Muscle layer of duodenum (tissue), 2 donors: ENCODE results near the gene IFIT3.
A peak's percentile ranks its signal among the peaks of the same experiment; 100 is the strongest.
"Not testable (repeated sequence)": the region's sequence is repeated elsewhere in the genome, so short reads cannot be mapped to it uniquely, and the experiment has no call there.

ENCODE experiments used
- H3K27ac ChIP-seq: one replicate; pipeline ENCODE4 v1.7.0; 2013; ENCODE audit warnings: mild to moderate bottlenecking, low read length
- H3K27me3 ChIP-seq: one replicate; pipeline ENCODE4 v1.7.0; 2013; ENCODE audit warnings: low read depth, mild to moderate bottlenecking, control low read depth, low read length
- H3K36me3 ChIP-seq, 2 donors: one replicate each; pipeline ENCODE4 v1.7.0; 2013; ENCODE audit warnings: low read length in 2 of 2, control low read depth in 1 of 2, mild to moderate bottlenecking in 1 of 2; ENCODE audit not compliant: insufficient read depth in 2 of 2, control insufficient read depth in 1 of 2
- H3K4me1 ChIP-seq, 2 donors: one replicate each; pipeline ENCODE4 v1.7.0; 2013; ENCODE audit warnings: low read length in 2 of 2, mild to moderate bottlenecking in 2 of 2, control low read depth in 1 of 2, moderate library complexity in 1 of 2; ENCODE audit not compliant: insufficient read depth in 2 of 2, control insufficient read depth in 1 of 2
- H3K4me3 ChIP-seq, 2 donors: one replicate each; pipeline ENCODE4 v1.7.0; 2013; ENCODE audit warnings: low read length in 2 of 2, low read depth in 1 of 2, mild to moderate bottlenecking in 1 of 2
- H3K9me3 ChIP-seq, 2 donors: one replicate each; pipeline ENCODE4 v1.7.0; 2013; ENCODE audit warnings: low read length in 2 of 2, control low read depth in 1 of 2, mild to moderate bottlenecking in 1 of 2; ENCODE audit not compliant: control insufficient read depth in 1 of 2
- donor health status: healthy.

IFIT3 gene

DNA sequence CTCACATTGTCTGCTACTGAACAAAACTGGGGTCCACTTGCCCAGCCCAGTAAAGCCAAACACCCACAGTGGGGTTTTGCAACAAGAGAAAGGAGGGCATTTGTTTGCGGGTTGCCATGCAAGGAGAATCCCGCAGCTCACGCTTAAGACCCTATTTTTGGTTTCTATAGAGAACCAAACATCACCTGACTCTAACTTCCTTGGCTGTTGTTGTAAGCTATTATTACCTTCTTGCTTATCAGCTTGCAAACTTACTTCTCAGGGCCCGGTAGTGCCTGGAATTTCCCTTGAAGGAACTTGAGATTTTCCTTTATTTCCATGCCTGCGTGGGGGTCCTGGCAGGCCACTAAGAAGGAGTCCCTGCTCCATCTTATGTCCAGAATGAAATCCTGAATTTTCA, 20.7 kb downstream of the IFIT3 start:
- peaks cover 10 to 13% of the 10 kb centered on the region in 2 donors for H3K4me1 ChIP-seq
- no peak overlapping the region for H3K27ac ChIP-seq
- H3K4me3 ChIP-seq = no peak overlapping the region
- no peaks in the 10 kb centered on the region for H3K9me3 ChIP-seq
- H3K27me3 ChIP-seq = no peaks in the 10 kb centered on the region
- H3K36me3 ChIP-seq = peaks cover 0 to 6% of the 10 kb centered on the region in 2 donors

DNA sequence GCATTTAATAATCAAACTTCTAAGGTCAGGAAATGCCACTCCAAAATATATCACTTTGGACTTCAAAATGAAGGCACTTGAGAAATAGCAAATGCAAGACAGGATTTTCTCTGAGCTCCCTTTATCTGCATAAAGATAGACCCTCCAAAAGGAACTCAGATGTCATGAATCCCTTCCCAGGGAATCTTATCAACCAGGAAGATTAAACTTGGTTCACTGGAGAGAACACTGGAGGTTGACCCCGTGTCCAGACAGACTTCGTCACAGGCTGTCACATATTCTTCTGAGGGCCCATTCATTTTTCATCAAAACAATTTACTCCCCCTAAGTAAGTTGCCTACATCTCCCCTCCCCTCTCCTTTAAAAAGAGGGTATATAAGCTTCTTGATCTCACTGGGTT, 21.2 kb downstream of the IFIT3 start:
- Histone ChIP-seq H3K36me3 (peaks cover 0 to 6% of the 10 kb centered on the region in 2 donors), H3K4me1 (peaks cover 10 to 13% of the 10 kb centered on the region in 2 donors), H3K4me3 (no peak overlapping the region), H3K9me3 (no peaks in the 10 kb centered on the region), H3K27ac (no peak overlapping the region), H3K27me3 (no peaks in the 10 kb centered on the region)

DNA sequence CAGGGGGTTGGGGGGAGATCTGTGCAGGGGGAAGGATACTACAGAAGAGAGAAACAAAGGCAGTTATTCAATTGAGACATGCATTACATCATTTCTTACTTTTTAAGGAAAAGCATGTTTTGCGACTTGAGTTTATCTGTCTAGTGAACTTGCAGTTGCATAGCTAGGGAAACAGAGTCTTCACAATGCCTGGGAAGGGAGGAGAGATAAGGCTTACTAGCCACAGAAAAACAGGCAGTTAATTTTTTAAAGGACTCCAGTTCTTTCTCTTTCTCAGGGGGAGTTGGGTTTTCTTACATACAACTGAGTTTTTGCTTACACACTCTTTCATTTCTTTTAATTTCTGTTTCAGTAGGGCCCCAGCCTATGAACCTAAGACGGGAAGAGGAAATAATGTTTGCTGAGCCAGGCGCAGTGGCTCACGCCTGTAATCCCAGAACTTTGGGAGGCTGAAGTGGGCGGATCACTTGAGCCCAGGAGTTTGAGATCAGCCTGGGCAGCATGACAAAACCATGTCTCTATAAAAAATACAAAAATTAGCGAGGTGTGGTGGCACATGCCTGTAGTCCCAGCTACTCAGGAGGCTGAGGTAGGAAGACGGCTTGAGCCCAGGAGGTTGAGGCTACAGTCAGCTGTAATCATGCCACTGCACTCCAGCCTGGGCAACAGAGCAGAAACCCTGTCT, 23.0 kb downstream of the IFIT3 start:
- H3K27ac ChIP-seq = peak overlapping the region; percentile 90
- not testable (repeated sequence) for H3K9me3 ChIP-seq, H3K27me3 ChIP-seq, H3K36me3 ChIP-seq
- peaks cover 10 to 13% of the 10 kb centered on the region in 2 donors for H3K4me1 ChIP-seq
- peak overlapping the region; percentile 10 to 26 for H3K4me3 ChIP-seq

DNA sequence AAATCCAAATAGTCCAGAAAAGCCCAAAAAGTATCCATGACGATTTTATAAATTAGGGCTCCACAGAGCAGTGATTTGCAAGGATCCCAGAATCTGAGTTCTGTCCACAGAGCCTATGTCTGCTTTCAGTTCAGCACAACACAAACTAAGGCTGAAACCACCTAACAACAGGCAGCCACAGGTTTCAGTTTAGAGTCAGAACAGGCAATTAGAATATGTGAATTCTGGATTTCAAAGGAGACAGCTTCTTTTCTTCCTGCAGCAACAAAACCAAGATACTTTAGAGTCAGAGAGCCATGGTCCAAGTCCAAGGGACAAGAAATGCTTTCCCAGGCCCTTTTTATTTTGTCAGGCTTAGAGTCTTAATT, 23.6 kb downstream of the IFIT3 start:
- Histone ChIP-seq H3K4me3 (peak overlapping the region; percentile 10 to 26), H3K36me3 (peaks cover 0 to 6% of the 10 kb centered on the region in 2 donors), H3K9me3 (no peaks in the 10 kb centered on the region), H3K4me1 (peaks cover 10 to 13% of the 10 kb centered on the region in 2 donors), H3K27ac (peak overlapping the region; percentile 90), H3K27me3 (no peaks in the 10 kb centered on the region)

DNA sequence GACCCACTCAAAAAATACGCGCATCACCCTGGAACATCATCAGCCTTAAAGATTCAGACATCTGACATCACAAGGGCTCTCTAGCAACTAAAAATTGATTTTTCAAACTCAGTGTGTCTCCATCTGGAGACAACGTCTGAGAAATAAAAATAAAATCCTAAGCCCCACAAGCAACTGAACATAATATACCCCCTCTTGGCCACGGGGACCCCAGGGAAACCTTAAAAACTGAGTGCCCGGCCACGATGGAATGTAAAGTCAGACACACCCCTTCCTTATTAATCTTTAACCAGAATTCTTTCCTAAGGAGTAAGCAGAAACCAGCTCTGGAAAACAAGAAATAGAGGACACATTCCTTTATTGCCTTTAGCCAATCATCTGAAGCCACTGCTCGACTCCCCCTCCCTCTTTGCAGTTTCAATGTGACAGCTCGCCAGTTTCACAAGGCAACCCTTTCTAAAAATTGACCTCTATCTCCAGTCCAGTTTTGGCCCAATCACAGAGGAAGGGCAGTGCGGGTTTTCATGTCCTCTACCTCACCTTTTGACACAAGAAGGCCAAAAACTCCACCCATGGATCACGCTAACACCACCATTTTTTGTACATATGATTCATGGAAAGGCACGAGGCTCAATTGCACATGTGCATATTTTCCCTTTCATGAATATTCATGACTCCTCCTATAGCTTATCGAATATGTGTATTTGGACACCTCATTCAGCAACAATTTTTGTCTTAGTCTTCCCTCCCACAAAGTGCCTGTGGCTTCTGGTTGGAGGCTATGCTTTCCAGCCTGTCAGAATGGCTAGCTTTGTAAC, 24.2 kb downstream of the IFIT3 start:
- peaks cover 0 to 6% of the 10 kb centered on the region in 2 donors for H3K36me3 ChIP-seq
- H3K9me3 ChIP-seq = no peaks in the 10 kb centered on the region
- peaks cover 10 to 13% of the 10 kb centered on the region in 2 donors for H3K4me1 ChIP-seq
- H3K27me3 ChIP-seq = no peaks in the 10 kb centered on the region
- peak overlapping the region; percentile 10 to 26 for H3K4me3 ChIP-seq
- H3K27ac ChIP-seq = peak overlapping the region; percentile 90

DNA sequence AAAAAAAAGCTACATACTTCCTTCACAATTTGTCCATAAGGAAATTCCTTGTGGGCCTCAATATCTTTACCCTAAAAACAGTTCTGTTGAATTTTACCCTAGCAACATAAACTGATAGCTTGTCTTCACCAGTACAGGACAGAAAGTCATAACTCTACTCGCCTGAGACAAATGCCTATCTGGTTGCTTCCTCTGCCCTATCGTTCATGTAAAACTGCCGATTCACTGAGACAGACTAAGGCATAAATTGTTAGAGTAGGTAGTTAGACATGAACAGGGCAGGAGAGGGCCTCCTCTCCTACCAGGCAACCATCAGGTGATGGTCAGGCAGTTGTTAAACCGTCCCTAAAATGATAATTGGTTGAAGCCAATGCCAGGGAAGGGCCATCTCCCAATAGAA, 25.0 kb downstream of the IFIT3 start:
- Histone ChIP-seq H3K4me3 (no peak overlapping the region), H3K4me1 (peaks cover 10 to 13% of the 10 kb centered on the region in 2 donors), H3K9me3 (no peaks in the 10 kb centered on the region), H3K27me3 (no peaks in the 10 kb centered on the region), H3K27ac (no peak overlapping the region), H3K36me3 (peaks cover 0 to 6% of the 10 kb centered on the region in 2 donors)

DNA sequence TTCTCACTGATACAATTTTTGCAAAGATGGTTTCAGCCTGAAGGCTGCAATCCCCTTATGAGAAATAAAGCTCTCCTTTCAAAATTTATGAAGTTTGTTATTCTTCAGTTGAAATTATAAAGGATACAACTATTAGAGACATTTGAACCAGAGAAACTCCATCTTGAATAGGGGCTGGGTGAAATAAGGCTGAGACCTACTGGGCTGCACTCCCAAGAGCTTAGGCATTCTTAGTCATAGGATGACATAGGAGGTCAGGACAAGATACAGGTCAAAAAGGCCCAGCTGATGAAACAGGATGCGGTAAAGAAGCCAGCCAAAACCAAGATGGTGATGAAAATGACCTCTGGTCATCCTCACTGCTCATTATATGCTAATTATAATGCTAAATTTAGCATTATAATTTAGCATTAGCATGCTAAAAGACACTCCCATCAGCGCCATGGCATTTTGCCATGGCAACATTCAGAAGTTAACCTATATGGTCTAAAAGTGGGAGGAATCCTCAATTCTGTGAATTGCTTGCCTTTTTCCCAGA, 27.7 kb downstream of the IFIT3 start:
- H3K27ac ChIP-seq = no peak overlapping the region
- peaks cover 0 to 6% of the 10 kb centered on the region in 2 donors for H3K36me3 ChIP-seq
- H3K27me3 ChIP-seq = no peaks in the 10 kb centered on the region
- no peaks in the 10 kb centered on the region for H3K9me3 ChIP-seq
- peaks cover 7 to 13% of the 10 kb centered on the region in 2 donors for H3K4me1 ChIP-seq
- no peak overlapping the region for H3K4me3 ChIP-seq

DNA sequence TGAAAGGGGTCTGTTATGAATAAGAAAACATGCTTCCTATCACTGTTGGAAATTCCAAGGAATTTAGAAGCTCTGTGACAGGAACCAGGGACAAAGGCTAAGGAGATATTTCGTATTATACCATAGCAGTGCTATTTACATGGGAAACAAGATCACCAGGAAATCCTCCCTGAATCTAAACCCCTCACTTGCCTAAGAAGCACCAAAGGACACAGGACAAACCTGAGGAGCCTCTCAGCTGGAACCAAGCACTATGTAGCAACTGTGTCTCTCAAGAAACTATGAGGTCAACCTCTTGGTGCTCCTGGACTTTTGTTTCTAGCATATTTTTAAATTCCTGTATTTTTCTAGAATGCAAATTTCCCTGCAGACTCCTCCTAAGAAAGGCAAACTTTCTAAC, 29.3 kb downstream of the IFIT3 start:
- no peaks in the 10 kb centered on the region for H3K27me3 ChIP-seq
- H3K27ac ChIP-seq = no peak overlapping the region
- H3K9me3 ChIP-seq = no peaks in the 10 kb centered on the region
- peaks cover 0 to 3% of the 10 kb centered on the region in 2 donors for H3K4me1 ChIP-seq
- H3K4me3 ChIP-seq = no peak overlapping the region
- no peaks in the 10 kb centered on the region for H3K36me3 ChIP-seq

DNA sequence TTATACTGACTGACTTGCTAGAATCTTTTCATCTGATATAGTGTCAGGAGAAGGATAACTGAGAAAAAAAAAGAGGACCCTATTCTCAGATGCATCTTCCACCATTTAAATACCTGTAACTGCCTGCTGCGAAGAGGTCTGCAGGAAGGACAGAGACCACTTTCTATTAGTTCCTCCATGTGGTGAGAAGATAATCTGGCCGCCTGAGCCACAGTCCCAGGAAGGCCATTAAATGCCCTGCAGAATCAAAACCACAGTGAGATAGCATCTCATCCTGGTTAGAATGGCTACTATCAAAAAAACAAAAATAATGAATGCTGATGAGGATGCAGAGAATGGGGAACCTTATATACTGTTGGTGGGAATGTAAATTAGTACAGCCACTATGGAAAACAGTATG, 30.2 kb downstream of the IFIT3 start:
- H3K4me3 ChIP-seq = no peak overlapping the region
- no peak overlapping the region for H3K27ac ChIP-seq
- H3K27me3 ChIP-seq = no peaks in the 10 kb centered on the region
- no peaks in the 10 kb centered on the region for H3K9me3 ChIP-seq
- H3K4me1 ChIP-seq = no peaks in the 10 kb centered on the region
- no peaks in the 10 kb centered on the region for H3K36me3 ChIP-seq

DNA sequence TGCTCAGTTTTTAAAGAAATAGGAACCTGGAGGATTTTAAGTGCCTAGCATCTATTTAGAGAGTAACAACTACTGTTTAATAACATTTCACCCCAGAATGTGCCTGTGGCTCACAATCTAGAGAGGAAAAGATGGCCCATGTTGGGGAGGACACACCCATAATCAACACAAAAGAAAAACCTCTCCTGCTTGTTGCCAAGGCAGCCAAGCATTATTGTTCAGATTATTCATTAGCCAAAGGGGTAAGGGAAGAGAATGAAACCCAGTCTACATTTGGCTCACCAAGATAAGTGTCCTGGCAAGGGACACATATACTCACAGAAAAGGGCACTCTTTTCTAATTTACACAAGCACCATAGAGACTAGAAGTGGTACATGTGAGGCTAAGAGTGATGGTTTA, 32.4 kb downstream of the IFIT3 start:
- Histone ChIP-seq H3K4me3 (no peak overlapping the region), H3K27ac (no peak overlapping the region), H3K9me3 (no peaks in the 10 kb centered on the region), H3K4me1 (no peaks in the 10 kb centered on the region), H3K27me3 (no peaks in the 10 kb centered on the region), H3K36me3 (no peaks in the 10 kb centered on the region)

DNA sequence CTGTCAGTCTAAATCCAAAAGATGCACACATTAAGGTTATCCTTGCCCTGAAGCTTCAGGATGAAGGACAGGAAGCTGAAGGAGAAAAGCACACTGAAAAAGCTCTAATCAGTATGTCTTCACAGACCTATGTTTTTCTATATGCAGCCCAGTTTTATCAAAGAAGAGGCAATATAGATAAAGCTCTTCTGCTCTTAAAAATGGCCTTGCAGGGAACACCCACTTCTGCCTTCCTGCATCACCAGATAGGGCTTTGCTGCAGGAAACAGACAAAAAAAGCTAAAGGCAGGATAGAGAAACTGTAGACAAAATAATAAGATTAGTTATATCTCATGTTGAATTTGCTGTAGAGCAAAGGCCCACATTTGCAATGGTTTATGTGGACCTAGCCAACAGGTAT, 35.1 kb downstream of the IFIT3 start:
- H3K9me3 ChIP-seq = no peaks in the 10 kb centered on the region
- H3K27ac ChIP-seq = no peak overlapping the region
- no peaks in the 10 kb centered on the region for H3K4me1 ChIP-seq
- H3K36me3 ChIP-seq = no peaks in the 10 kb centered on the region
- no peak overlapping the region for H3K4me3 ChIP-seq
- H3K27me3 ChIP-seq = no peaks in the 10 kb centered on the region
